ENCODE results near the gene DAB2.

DNA sequence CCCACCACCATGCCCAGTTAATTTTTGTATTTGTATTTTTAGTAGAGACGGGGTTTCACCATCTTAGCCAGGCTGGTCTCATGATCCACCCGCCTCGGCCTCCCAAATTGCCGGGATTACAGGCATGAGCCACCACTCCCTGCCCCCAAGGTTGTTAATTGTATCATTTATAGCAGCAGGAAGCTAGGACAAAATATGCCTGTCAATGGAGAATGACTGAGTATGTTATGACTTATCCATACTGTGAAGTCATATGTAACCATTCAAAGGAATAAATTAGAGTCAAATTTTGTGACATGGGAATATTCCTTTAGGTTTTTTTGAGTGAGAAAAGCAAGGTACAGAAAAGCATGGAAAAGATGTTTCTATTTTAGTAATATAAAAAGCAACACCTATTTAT lies 3.9 kb upstream of the DAB2 start:
- no peak for TF ChIP-seq CTCF (IDR thresholded peaks at IDR 0.05)
- no peak for TF ChIP-seq POLR2AphosphoS5 (IDR thresholded peaks at IDR 0.05)
- TF ChIP-seq POLR2A (IDR thresholded peaks at IDR 0.05): no peak
- no peak for TF ChIP-seq EP300 (IDR thresholded peaks at IDR 0.05)
